HG03025 (cell line): ENCODE results near the gene IL1A.

ENCODE experiments used
- ATAC-seq: cut with Tn5 transposase; IDR thresholded peaks from one replicate; pipeline ENCODE4 v1.9.1; 2021; ENCODE audit warnings: mild to moderate bottlenecking, moderate library complexity; ENCODE audit not compliant: unreplicated experiment, low FRiP score

Gene IL1A

GRCh38 chr2:112793449-112793978, 9.2 kb upstream of the IL1A start:
- no peak for ATAC-seq

GRCh38 chr2:112792419-112792818, 8.1 kb upstream of the IL1A start:
- ATAC-seq = no peak

- no peak for ATAC-seq
These were observed 7.5 kb upstream of the IL1A start for GRCh38 chr2:112791693-112792230.

- ATAC-seq = no peak
These were observed 6.7 kb upstream of the IL1A start for GRCh38 chr2:112791019-112791418.

GRCh38 chr2:112790305-112790704, 6.0 kb upstream of the IL1A start:
- ATAC-seq = no peak

GRCh38 chr2:112789186-112789585, 4.9 kb upstream of the IL1A start:
- no peak for ATAC-seq

GRCh38 chr2:112788653-112789052, 4.4 kb upstream of the IL1A start:
- no peak for ATAC-seq

GRCh38 chr2:112787729-112788393, 3.6 kb upstream of the IL1A start:
- no peak for ATAC-seq

- ATAC-seq = no peak
These were observed 3.0 kb upstream of the IL1A start for GRCh38 chr2:112787294-112787693.

- ATAC-seq = no peak
These were observed 1.0 kb downstream of the IL1A start for GRCh38 chr2:112783187-112783714.

- peak; percentile 84 for ATAC-seq
These were observed 2.0 kb downstream of the IL1A start for GRCh38 chr2:112782234-112782799.

GRCh38 chr2:112779598-112779997, 4.7 kb downstream of the IL1A start:
- ATAC-seq = no peak

- no peak for ATAC-seq
These were observed 7.3 kb downstream of the IL1A start for GRCh38 chr2:112777036-112777435.

- ATAC-seq = no peak
These were observed 8.2 kb downstream of the IL1A start for GRCh38 chr2:112776113-112776512.

- no peak for ATAC-seq
These were observed 9.6 kb downstream of the IL1A start for GRCh38 chr2:112774536-112775285.

- ATAC-seq = no peak
These were observed 10.7 kb downstream of the IL1A start for GRCh38 chr2:112773556-112773955.

GRCh38 chr2:112772911-112773475, 11.3 kb downstream of the IL1A start:
- no peak for ATAC-seq

- ATAC-seq = no peak
These were observed 12.0 kb downstream of the IL1A start for GRCh38 chr2:112772322-112772721.

- no peak for ATAC-seq
These were observed 15.9 kb downstream of the IL1A start for GRCh38 chr2:112768432-112768831.

- ATAC-seq = no peak
These were observed 16.5 kb downstream of the IL1A start for GRCh38 chr2:112767693-112768330.
